GM12801 (cell line): ENCODE data around the gene KLHDC7B.

ENCODE experiments used
- TF ChIP-seq, protein P1 (sequence below): IDR thresholded peaks from one replicate; pipeline ENCODE4 v1.5.1; 2011; ENCODE audit warnings: control low read depth; ENCODE audit not compliant: insufficient read length; ENCODE audit errors: extremely low read depth

The KLHDC7B gene

GRCh38 chr22:50545522-50546325 is at the start of gene KLHDC7B:
Gene KLHDC7B (plus strand): TSS chr22:50545899. CDS start chr22:50546244, 345 bp downstream.
- TF ChIP-seq, protein P1, sequence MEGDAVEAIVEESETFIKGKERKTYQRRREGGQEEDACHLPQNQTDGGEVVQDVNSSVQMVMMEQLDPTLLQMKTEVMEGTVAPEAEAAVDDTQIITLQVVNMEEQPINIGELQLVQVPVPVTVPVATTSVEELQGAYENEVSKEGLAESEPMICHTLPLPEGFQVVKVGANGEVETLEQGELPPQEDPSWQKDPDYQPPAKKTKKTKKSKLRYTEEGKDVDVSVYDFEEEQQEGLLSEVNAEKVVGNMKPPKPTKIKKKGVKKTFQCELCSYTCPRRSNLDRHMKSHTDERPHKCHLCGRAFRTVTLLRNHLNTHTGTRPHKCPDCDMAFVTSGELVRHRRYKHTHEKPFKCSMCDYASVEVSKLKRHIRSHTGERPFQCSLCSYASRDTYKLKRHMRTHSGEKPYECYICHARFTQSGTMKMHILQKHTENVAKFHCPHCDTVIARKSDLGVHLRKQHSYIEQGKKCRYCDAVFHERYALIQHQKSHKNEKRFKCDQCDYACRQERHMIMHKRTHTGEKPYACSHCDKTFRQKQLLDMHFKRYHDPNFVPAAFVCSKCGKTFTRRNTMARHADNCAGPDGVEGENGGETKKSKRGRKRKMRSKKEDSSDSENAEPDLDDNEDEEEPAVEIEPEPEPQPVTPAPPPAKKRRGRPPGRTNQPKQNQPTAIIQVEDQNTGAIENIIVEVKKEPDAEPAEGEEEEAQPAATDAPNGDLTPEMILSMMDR = no peak

- TF ChIP-seq, protein P1 = no peak
These were observed 48.6 kb upstream of the KLHDC7B start for GRCh38 chr22:50497093-50497492.

- TF ChIP-seq, protein P1 = no peak
These were observed 47.3 kb upstream of the KLHDC7B start for GRCh38 chr22:50498322-50498890.

GRCh38 chr22:50500452-50500851 is 45.2 kb upstream of the KLHDC7B start:
- TF ChIP-seq, protein P1 = no peak

DNA sequence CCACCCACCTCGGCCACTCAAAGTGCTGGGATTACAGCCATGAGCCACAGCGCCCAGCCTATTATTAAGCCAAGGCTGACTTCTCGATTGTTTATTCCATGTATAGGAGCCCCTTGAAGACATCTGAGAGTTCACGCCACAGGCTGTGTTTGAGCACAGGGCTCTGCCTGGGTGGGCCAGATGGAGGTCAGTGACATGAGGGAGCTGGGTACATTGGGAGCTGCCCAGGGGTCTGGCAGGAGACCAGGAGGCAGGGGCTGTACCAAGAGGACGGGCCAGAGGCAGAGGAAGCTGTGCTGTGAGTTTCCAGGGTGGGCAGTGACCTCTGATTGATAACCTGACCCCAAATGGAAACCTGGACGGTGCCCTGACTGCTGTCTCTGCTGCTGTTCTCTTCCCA is 43.6 kb upstream of the KLHDC7B start:
- TF ChIP-seq, protein P1 = no peak

DNA sequence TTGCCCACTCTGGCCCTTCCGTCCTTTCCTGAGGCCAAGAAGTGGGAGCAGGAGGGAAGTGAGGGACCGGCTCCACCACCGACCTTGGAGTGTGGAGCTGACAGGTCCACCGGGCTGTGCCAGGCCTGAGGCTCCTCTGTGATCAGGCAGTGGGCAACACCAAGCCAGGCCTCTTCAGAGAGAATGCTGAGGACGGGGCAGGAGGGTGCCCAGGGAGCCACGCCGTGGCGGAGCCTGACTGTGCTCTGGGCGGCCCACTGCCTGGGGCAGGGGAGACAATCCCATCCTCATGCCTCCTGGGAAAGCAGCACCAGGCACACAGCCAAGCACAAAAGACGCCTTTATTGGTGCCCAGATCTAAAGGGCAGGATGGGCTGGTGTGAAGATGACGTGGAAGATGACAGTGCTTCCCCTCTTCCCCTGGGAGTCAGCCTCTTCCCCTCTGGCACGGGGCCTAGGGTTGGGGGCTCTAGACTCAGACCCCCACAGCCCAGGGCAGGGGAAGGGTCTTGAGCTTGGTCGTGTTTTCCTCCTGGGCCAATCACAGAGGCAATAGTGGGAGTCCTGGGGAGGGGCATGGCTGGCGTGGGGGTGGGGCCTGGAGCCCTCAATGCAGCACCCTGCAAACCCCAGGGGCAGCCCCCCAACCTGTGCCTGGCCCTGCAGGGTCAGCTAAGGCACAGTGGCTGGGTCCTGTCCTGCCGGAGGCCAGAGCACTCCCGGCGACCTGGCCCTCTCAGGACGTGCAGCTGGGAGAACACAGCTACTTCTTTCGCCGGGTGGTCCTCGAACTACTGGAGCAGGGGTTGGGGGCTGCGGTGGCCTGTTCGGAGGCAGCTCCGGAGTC is 42.8 kb upstream of the KLHDC7B start:
- TF ChIP-seq, protein P1 = no peak
